ENCODE data around the gene AMOTL2. TPM values are rescaled to one million over a fixed set of nuclear protein-coding genes. Genes with fewer than 3 reads are reported as not detected.

The AMOTL2 gene
- total RNA-seq, 1 donor: 0.10 TPM

Other genes starting within 250 kb of the AMOTL2 start
- gene RYK, start 123.6 kb downstream of the AMOTL2 start, total RNA-seq: 107 TPM
- 29.6 TPM for gene ANAPC13, start 111.5 kb upstream of the AMOTL2 start, total RNA-seq
- gene CEP63, start 111.6 kb upstream of the AMOTL2 start, total RNA-seq: 10.2 TPM